ENCODE measurements around the gene OR2AG2. TPM values are rescaled to one million over a fixed set of nuclear protein-coding genes. Genes with fewer than 3 reads are reported as not detected.

The OR2AG2 gene
- total and polyA plus RNA-seq, 9 of the 15 experiments (the other 6 are each of a cell fraction or from before 2014, with no cell fraction given): 0.15 to 0.91 (median 0.55) TPM

DNA sequence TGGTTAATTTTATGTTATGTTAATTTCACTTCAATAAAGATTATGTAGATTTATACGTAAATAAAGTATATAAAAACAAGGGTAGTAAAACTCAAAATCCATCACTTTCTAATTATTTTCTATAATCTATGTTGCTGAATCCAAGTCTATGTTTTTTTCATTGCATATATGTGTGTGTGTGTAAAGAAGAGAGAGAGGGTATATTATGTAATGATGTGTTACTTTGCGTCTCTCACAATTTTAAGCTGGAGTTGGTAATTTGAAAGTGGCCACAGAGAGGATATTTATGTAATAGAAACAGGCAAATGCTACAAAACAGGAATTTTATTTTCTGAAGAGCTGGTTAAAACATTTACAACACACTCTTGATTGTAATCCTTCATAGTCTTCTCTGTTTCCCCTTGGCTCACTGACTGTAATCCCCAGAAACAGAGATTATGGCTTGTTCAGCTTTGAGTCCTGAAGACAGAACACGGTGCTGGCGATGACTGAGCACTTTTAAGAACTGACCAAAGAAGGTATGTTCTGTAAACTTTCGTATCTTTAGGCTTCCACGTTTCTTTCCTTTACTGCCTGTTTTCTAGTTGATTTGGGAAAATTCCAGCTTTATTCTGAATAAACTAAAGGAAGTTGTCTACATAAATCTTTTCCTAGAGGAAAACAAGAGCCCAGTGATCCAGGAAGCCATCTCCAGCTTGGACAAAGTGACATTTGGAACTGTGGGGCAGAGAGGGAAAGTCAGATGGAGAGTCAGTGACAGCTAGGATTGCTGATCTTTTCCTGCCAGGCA, 43.6 kb downstream of the OR2AG2 start (continued):
- TF ChIP-seq, protein P1, sequence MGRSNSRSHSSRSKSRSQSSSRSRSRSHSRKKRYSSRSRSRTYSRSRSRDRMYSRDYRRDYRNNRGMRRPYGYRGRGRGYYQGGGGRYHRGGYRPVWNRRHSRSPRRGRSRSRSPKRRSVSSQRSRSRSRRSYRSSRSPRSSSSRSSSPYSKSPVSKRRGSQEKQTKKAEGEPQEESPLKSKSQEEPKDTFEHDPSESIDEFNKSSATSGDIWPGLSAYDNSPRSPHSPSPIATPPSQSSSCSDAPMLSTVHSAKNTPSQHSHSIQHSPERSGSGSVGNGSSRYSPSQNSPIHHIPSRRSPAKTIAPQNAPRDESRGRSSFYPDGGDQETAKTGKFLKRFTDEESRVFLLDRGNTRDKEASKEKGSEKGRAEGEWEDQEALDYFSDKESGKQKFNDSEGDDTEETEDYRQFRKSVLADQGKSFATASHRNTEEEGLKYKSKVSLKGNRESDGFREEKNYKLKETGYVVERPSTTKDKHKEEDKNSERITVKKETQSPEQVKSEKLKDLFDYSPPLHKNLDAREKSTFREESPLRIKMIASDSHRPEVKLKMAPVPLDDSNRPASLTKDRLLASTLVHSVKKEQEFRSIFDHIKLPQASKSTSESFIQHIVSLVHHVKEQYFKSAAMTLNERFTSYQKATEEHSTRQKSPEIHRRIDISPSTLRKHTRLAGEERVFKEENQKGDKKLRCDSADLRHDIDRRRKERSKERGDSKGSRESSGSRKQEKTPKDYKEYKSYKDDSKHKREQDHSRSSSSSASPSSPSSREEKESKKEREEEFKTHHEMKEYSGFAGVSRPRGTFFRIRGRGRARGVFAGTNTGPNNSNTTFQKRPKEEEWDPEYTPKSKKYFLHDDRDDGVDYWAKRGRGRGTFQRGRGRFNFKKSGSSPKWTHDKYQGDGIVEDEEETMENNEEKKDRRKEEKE (IDR thresholded peaks at IDR 0.05; ENCODE audit: borderline replicate concordance in 1 of 2, control insufficient read depth in 1 of 2, low read depth in 2 of 2, low read length in 1 of 2): no peak
- TF ChIP-seq BCL6 (CRISPR knock-in tag; IDR thresholded peaks at IDR 0.05): no peak
- TF ChIP-seq, protein P2, sequence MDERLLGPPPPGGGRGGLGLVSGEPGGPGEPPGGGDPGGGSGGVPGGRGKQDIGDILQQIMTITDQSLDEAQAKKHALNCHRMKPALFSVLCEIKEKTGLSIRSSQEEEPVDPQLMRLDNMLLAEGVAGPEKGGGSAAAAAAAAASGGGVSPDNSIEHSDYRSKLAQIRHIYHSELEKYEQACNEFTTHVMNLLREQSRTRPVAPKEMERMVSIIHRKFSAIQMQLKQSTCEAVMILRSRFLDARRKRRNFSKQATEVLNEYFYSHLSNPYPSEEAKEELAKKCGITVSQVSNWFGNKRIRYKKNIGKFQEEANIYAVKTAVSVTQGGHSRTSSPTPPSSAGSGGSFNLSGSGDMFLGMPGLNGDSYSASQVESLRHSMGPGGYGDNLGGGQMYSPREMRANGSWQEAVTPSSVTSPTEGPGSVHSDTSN (CRISPR knock-in tag; IDR thresholded peaks at IDR 0.05; ENCODE audit: low read depth): no peak
- TF ChIP-seq, protein P2 (tag; conservative IDR thresholded peaks at IDR 0.05; ENCODE audit: low read depth): peak; percentile 24; the same call in 1 of the 2 replicates
- no peak for TF ChIP-seq STAG1 (CRISPR knock-in tag; IDR thresholded peaks at IDR 0.05; ENCODE audit: borderline replicate concordance)
- no peak for TF ChIP-seq ARHGAP35 (IDR thresholded peaks at IDR 0.05; ENCODE audit: partially characterized antibody)
- 0 out of 2 replicates have a peak, but pooled peaks have one; percentile 12 for TF ChIP-seq TEAD4 (IDR thresholded peaks at IDR 0.05; ENCODE audit: low read length)
- no peak for TF ChIP-seq TEAD4 (CRISPR knock-in tag; IDR thresholded peaks at IDR 0.05; ENCODE audit: borderline replicate concordance)
- TF ChIP-seq, protein P3, sequence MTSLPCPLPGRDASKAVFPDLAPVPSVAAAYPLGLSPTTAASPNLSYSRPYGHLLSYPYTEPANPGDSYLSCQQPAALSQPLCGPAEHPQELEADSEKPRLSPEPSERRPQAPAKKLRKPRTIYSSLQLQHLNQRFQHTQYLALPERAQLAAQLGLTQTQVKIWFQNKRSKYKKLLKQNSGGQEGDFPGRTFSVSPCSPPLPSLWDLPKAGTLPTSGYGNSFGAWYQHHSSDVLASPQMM (CRISPR knock-in tag; IDR thresholded peaks at IDR 0.05): no peak
- no peak for TF ChIP-seq SMAD3 (CRISPR knock-in tag; conservative IDR thresholded peaks at IDR 0.05)
- TF ChIP-seq, protein P4, sequence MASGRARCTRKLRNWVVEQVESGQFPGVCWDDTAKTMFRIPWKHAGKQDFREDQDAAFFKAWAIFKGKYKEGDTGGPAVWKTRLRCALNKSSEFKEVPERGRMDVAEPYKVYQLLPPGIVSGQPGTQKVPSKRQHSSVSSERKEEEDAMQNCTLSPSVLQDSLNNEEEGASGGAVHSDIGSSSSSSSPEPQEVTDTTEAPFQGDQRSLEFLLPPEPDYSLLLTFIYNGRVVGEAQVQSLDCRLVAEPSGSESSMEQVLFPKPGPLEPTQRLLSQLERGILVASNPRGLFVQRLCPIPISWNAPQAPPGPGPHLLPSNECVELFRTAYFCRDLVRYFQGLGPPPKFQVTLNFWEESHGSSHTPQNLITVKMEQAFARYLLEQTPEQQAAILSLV (tag; IDR thresholded peaks at IDR 0.05): no peak
- no peak for TF ChIP-seq CCNT2 (IDR thresholded peaks at IDR 0.05; ENCODE audit: borderline replicate concordance, extremely low read depth, insufficient read length, low read depth, low read length)
- TF ChIP-seq, protein P5, sequence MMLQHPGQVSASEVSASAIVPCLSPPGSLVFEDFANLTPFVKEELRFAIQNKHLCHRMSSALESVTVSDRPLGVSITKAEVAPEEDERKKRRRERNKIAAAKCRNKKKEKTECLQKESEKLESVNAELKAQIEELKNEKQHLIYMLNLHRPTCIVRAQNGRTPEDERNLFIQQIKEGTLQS (IDR thresholded peaks at IDR 0.05): peak; percentile 25; the same call in 1 of the 2 replicates
- TF ChIP-seq, protein P5 (CRISPR knock-in tag; conservative IDR thresholded peaks at IDR 0.05): no peak
- no peak for TF ChIP-seq POLR2AphosphoS2 (IDR thresholded peaks at IDR 0.05; ENCODE audit: low read length)
- no peak for TF ChIP-seq ZBTB8A (IDR thresholded peaks at IDR 0.05; ENCODE audit: partially characterized antibody)
- TF ChIP-seq SAP30 (IDR thresholded peaks at IDR 0.05; ENCODE audit: borderline replicate concordance, insufficient read depth, low read depth, low read length, poor library complexity, severe bottlenecking): no peak

Measured in K562 (cell line).